Activated naive CD4-positive, alpha-beta T cell treated with anti-CD3 and anti-CD28 coated beads, Interleukin-2, amount 50 U/mL, for 72 hours (primary cell): ENCODE measurements around the gene TRANK1. TPM values are rescaled to one million over a fixed set of nuclear protein-coding genes. Genes with fewer than 3 reads are reported as not detected.

Source experiments
- total RNA-seq, 2 donors: library from RNA; stranded (reverse); gene quantifications; one replicate each; pipeline ENCODE4 v1.2.3, GENCODE V29; 2022

TRANK1 gene
- total RNA-seq, 2 donors from 2014 or later = 16.8 to 21.5 TPM

Other genes with a start within 250 kb of the TRANK1 start
- under 1 TPM in 1 of 2 donors, not detected in 1; 0.06 TPM for gene DCLK3, start 180.5 kb downstream of the TRANK1 start, total RNA-seq
- gene EPM2AIP1, start 48.1 kb upstream of the TRANK1 start, total RNA-seq = 10 to 100 TPM; 12.0 to 16.2 TPM
- 10 to 100 TPM; 67.1 to 88.3 TPM for gene MLH1, start 48.5 kb upstream of the TRANK1 start, total RNA-seq
- gene LRRFIP2, start 229.5 kb upstream of the TRANK1 start, total RNA-seq = 10 to 100 TPM; 17.3 to 41.0 TPM